GM18505 (cell line): ENCODE results near the gene BICRAL.
"Not testable (repeated sequence)": the region's sequence is repeated elsewhere in the genome, so short reads cannot be mapped to it uniquely, and the experiment has no call there.

Source experiments
- ATAC-seq: cut with Tn5 transposase; IDR thresholded peaks from one replicate; pipeline ENCODE4 v1.9.1; 2021; ENCODE audit not compliant: unreplicated experiment
- POLR2A ChIP-seq: IDR thresholded peaks from 4 replicates; pipeline ENCODE4 v1.6.1; 2011; ENCODE audit warnings: borderline replicate concordance; ENCODE audit not compliant: insufficient read depth, insufficient read length; ENCODE audit errors: extremely low read depth

The BICRAL gene

DNA sequence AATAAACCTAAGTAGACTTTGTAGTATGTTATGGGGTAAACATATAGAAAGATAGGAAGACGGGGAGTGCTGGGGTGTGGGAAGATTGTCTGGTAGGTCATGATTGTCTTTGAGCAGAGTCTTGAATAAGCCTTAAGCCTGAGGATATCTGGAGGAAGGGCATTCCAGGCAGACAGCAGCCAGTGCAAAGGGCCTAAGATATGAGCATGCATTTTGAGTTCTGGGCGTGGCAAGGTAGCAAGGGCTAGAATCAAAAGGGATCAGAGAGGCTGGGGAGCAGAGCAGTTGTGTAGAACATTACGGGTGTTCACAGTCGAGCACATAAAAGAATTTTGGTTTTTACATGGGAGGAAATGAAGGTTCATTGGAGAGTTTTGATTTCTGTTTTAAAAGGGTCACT, 14.3 kb downstream of the BICRAL start:
- no peak for TF ChIP-seq POLR2A
- no peak for ATAC-seq

DNA sequence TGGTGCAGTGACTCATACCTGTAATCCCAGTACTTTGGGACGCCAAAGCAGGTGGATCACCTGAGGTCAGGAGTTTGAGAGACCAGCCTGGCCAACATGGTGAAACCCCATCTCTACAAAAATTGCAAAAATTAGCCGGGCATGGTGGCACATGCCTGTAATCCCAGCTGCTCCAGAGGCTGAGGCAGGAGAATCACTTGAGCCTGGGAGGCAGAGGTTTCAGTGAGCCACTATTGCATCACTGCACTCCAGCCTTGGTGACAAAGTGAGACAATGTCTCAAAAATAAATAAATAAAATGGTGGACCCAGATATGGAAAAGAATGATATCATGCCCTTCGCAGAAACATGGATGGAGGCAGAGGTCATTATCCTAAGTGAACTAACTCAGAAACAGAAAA, 15.8 kb downstream of the BICRAL start:
- not testable (repeated sequence) for ATAC-seq

DNA sequence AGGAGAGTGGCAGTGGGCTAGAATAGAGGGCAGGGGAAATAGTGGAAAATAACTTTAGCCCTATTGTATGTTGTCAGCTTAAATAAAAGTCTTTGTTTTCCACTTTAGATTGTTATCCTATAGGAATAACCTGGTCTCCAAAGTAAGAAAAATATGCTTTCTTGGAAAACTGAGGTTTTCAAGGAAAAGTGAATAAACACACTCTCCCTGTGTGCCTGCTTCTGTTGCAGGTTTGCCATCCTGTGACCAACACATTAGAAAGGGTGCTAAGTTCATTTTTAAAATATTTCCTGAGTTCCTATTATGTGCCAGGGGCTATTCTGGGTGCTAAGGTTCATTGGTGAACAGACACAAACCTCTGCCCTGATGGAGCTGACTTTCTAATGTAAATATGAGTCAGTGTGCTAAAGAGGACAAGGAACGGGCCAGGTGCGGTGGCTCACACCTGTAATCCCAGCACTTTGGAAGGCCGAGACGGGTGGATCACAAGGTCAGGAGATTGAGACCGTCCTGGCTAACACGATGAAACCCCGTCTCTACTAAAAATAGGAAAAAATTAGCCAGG, 23.5 kb downstream of the BICRAL start:
- no peak for TF ChIP-seq POLR2A
- no peak for ATAC-seq

DNA sequence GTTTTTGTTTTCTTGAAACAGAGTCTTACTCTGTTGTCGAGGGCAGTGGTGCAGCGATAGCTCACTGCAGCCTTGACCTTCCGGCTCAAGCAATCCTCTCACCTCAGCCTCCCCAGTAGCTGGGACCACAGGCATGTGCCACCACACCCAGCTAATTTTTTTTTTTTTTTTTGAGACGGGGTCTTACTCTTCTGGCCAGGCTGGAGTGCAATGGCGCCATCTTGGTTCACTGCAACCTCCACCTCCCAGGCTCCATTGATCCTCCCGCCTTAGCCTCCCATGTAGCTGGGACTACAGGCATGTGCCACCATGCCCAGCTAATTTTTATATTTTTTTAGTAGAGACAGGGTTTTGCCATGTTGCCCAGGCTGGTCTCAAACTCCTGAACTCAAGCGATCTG, 24.5 kb downstream of the BICRAL start:
- ATAC-seq, result not testable (repeated sequence)

DNA sequence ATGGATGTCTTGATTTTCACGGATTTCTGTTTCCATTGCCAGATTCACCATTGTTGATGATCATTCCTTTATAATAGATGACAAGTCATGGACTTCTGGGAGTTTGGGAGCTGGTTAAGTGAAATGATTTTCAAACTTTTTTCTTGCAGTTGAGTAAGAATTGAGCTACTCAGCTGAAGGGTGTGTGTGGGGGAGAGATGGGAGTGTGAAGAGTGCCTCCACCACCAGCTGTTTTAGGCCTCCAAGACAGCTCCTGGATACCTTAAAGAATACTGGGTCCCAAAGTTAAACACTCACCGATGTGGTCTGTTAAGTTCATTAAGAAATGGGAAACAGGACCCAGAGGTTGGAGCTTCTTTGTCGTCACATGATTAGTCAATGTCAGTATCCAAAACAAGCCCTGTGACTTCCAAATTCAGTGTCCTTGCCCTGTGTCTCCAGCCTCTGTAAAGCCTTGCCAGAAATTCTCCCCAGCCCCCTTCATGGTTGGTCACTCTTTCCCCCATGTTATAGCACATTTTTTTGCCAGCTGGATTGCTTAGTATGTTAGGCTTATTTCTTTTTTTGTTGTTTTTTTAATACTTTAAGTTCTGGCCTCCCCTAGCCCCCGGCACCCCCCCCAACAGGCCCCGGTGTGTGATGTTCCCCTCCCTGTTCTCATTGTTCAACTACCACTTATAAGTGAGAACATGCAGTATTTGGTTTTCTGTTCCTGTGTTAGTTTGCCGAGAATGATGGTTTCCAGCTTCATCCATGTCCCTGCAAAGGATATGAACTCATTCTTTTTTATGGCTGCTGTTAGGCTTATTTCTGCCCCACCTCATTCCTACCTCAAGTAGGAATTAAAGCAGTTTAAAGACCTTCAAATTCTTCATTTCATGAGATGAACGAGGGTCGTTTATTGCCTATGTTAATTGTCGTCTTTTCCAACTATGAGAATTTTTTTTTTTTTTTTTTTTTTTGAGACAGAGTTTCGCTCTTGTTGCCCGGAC, 26.9 kb downstream of the BICRAL start:
- TF ChIP-seq POLR2A, result no peak
- ATAC-seq, result no peak

DNA sequence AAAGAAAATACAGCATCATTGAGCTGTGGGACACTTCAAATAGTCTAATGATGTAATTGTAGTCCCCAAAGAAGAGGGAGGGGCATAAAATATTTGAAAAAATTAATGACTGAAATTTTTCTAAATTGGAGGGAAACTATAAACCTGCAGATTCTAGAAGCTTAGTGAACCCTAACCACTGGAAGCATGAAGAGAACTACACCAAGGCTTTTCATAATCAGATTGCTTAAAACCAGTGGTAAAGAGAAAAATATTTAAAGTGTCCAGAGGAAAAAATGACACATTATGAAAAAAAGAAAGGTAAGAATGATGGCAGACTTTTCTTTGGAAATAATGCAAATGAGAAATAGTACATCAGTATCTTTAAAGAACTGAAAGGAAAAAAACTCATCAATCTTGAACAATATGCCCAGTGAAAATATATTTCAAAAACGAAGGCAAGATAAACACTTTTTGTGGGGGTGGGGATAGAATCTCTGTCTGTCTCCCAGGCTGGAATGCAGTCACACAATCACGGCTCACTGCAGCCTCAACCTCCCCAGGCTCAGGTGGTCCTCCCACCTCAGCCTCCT, 31.3 kb downstream of the BICRAL start:
- ATAC-seq, result no peak
- TF ChIP-seq POLR2A, result no peak

DNA sequence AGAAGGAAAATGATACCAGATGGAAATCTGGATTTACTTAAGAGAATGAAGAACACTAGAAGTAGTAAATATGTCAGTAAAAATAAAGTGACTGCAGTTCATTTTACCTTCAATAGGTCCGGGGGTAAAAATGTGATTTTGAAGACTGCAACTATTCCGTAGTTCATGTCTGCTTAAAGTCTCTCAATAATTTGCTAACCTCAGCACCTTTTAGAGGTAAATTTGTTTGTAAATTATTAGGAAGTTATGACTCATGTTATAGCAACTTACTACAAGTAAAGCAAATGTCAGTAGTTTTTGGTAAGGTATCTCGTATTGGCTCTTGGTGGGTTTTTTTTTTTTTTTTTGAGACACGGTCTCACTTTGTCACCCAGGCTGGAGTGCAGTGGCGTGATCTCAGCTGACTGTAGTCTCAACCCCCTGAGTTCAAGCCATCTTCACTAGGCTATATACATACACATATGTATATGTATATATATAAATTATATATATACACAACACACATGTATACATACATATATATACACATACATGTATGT, 32.1 kb downstream of the BICRAL start:
- no peak for ATAC-seq
- no peak for TF ChIP-seq POLR2A

DNA sequence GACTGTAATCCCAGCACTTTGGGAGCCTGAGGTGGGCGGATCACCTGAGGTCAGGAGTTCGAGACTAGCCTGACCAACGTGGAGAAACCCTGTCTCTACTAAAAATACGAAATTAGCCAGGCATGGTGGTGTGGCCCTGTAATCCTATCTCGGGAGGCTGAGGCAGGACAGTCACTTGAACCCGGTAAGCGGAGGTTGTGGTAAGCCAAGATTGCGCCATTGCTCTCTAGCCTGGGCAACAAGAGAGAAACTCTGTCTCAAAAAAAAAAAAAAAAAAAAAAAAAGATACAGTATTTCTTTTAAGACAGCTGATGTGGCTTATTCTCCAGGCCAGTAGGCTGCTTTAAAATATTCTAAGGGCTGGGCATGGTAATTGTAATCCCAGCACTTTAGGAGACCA, 33.9 kb downstream of the BICRAL start:
- ATAC-seq, result not testable (repeated sequence)

DNA sequence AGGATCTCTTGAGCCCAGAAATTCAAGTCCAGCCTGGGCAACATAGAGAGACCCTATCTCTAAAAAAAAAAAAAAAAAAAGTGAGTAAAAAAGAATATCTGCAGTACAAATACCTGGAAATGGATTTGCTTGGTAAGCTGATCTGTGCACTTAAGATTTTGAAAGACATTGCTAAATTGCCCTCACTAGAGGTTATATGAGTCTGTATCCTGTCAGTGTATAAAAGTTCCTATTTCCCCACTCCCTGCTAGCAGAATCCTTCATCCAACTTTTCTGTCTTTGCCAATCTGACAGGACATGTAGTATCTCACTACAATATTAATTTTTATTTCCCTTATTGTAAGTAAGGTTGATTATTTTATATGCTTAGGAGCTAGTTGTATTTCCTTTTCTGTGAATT, 36.1 kb downstream of the BICRAL start:
- TF ChIP-seq POLR2A, result no peak
- ATAC-seq, result no peak

DNA sequence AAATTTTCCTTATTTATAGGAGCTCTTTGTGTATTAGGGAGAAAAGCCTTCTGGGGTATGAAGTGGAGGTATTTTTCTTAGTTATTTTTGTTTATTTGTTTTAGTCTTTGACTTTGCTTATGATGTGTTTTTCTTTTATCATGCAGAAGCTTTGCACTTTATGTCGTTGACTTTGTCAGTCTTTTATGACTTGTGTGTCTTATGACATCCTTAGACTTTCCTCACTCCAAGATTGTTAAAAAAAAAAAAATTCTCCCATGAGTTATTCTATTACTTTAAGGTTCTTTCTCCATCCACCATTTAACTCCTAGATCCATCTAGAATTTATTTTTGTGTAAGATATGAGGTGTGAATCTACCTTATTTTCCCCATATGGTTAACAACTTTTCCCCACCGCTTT, 36.6 kb downstream of the BICRAL start:
- ATAC-seq, result no peak
- TF ChIP-seq POLR2A, result no peak

DNA sequence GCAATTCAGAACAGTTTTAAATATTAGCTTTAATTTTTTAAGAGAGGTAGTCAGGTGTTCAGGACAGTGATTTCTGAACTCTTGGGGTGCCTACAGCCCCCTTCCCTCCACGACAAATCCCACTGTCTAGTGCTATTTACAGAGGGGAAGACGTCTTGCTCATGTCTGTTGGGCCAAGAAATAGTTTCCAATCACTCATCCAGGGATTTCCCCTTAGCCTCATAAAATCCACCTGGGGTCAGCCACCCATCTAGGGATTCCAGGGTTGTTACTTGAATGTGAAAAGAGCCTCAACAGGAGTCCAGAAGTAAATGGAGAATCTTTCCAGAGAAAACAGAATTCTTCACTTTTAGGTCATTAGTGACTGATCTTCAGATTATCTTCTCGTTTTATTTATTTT, 37.0 kb downstream of the BICRAL start:
- TF ChIP-seq POLR2A, result no peak
- no peak for ATAC-seq

DNA sequence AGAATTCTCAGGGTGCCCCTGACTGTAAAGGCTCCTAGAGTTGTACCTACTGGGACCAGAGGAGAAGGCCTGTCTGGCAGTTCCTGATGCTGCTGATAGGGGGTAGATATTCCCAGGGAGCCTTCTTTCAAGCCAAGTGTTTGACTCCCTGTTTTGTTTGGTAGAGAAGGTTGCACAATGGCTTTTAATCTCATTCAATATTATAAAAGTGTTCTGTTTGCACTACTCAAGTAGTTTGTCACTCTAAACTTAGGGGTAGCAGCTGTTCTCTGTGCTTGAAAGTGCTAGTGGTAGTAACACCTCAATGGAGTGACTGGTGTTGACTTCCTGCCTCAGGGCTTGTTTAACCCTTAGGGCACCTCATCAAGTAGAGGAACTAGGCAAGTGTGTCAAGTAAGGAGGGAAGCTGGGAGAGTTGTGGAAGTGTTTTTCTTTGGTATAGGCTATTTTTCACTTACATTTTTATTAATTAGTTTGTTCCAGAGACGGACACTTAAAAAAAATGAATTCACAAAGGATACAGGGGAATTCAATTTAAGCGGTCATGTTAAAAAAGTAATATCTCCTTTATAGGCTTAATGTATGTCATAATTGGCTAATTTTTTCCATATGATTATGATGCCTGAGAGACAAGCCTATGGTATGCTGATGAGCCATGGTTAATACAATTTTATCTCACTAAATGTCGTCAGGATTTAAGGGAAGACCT, 38.1 kb downstream of the BICRAL start:
- TF ChIP-seq POLR2A, result no peak

DNA sequence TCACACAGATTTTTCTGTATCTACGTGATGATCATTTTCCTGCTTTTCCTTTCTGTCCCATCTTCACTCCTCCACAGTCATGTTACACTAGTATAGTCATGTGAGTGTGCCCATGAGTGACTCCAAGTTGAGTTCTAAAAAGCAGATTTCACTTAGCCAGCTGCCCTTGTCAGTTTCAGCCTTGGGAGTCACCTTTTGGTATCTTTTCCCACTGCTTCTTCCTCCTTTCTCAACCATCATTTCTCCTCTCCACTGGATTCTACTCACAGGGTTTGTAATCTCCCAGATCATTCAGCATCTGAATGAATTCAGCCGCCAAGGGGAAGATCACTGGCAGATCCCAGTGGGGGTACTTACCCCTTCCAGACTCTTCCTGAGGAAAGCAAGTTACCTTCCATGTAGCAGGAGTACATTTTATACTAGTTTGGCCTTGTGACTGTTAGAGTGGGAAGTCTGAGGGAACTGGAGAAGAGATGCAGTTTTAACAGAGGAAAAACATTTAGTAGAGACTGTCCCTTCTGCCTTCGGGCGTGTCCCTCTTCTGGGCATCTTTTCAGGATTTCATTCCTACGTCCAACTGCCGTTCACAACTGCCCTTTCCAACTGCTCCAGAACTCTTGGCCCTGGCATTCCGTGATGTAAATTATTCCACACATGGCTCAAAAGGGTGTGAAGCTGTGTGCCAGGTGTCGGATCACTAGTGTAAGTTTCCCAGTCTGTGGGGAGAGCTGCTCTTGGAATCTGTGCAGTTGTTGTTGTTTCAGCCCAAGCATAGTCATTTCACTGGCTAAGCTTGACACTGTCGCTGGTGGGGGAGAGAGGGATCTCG, 38.9 kb downstream of the BICRAL start:
- ATAC-seq, result no peak

More for the DNA sequence above, 38.1 kb downstream of the BICRAL start:
- no peak for ATAC-seq

More for the DNA sequence above, 38.9 kb downstream of the BICRAL start:
- TF ChIP-seq POLR2A, result no peak
